ENCODE data around the gene CHRM3.
A peak's percentile ranks its signal among the peaks of the same experiment; 100 is the strongest.
"Not testable (repeated sequence)": the region's sequence is repeated elsewhere in the genome, so short reads cannot be mapped to it uniquely, and the experiment has no call there.

The CHRM3 gene

DNA sequence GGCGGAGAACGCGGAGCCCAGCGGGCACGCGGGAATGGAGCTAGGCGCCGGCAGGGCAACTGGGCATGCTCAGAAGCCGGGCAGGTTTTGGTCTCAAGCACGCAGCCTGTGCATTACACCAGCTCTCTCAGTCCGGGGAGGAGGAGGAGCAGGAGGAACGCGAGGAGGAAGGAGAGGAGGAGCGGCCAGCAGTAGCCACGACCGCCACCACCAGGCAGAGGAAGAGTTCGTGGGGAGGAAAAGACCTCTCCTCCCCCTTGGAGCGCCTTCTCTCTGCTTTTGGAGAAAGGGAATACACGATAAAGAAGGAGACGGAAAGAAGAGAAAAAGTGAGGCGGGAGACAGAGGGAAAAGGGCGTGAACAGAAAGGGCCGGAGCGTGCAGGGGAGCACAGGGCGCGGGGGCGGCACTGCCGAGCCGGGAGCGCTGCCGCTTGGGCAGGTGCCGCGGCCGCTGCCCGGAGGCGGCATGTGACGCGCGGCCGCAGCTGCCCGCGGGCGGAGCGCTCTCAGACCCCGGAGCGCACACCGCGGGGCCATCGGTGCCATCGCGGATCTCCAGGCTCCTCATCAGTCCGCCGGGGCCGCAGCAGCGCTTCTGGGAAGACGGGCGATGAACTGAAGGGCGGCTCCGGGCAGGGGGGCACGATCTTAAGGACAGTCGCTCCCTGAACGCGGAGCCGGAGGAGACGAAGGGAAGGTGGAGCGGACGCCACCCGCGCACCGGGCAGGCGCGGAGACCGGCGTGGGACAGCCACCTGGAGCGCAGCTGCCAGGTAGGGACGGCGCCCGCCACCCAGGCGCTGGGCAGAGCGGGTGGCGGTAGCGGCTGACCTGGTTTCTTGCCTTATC, at the start of gene CHRM3:
TSS of gene CHRM3 (plus strand) at position 116 of the 851 bp plus-strand sequence. CDS start 520,884 bp downstream, outside the sequence.
- peaks cover 30% of the 10 kb centered on the region for H3K4me1 Mint-ChIP-seq
- no peak within 1 kb of the TSS for H3K27ac Mint-ChIP-seq
- H3K9me3 Mint-ChIP-seq, result no peaks in the 10 kb centered on the region
- peaks cover 59% of the 10 kb centered on the region for H3K27me3 Mint-ChIP-seq
- peak within 1 kb of the TSS; percentile 83 for H3K4me3 Mint-ChIP-seq
- H3K36me3 Mint-ChIP-seq, result no peaks in the 10 kb centered on the region

DNA sequence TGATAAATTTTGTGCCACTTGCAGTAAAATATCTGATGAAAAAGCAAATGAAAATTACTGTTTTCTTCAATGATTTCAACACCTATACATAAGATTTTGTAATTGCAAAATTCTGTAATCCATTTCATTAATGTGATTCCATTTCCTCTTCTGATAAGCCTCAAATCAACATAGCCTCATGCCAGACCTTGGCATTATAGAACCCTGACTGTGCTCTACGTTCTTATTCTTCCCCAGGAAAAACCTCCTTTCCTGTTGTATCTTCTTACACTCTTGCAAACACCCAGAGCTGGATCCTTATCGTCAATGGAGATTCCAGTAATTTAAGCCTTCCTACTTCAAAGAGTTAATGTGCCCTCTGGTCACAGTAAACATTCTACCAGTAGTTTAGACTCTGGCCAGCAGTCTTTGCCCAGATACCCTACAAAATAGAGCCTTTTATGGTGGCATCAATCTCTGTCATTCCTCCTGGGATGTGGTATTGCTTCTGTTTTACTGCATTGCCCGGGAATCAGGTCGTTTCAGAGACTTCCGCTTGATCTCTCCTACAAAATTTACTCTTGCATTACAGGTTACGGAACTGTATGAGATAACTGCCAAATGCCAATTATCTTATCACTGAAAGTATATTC, 48.5 kb upstream of the CHRM3 start:
- H3K9me3 Mint-ChIP-seq, result peaks cover 8% of the 10 kb centered on the region
- H3K27ac Mint-ChIP-seq, result no peak overlapping the region
- H3K4me3 Mint-ChIP-seq, result no peak overlapping the region
- H3K36me3 Mint-ChIP-seq, result no peaks in the 10 kb centered on the region
- no peaks in the 10 kb centered on the region for H3K4me1 Mint-ChIP-seq
- peaks cover 10% of the 10 kb centered on the region for H3K27me3 Mint-ChIP-seq

DNA sequence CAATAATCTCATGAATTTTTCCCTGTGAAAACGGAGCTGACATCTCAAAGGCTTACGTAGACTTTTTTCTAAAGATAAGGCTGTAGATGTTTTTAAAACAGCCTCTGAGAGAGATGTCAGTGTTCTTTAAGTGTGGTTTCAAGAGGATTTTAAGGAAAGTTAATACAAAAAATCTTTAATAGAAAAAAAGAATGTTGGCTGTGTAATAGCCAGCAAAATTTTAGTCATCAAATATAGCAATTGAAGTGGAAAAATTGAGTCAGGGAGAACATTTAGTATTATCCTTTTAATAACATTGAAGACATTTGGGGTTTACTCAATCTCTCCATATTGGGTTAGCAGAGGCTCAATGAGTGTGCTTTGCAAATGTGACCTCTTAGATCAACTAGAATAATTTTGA, 38.6 kb upstream of the CHRM3 start:
- H3K27me3 Mint-ChIP-seq, result peaks cover 6% of the 10 kb centered on the region
- no peaks in the 10 kb centered on the region for H3K36me3 Mint-ChIP-seq
- H3K4me1 Mint-ChIP-seq, result no peaks in the 10 kb centered on the region
- H3K9me3 Mint-ChIP-seq, result no peaks in the 10 kb centered on the region
- no peak overlapping the region for H3K27ac Mint-ChIP-seq
- H3K4me3 Mint-ChIP-seq, result no peak overlapping the region

DNA sequence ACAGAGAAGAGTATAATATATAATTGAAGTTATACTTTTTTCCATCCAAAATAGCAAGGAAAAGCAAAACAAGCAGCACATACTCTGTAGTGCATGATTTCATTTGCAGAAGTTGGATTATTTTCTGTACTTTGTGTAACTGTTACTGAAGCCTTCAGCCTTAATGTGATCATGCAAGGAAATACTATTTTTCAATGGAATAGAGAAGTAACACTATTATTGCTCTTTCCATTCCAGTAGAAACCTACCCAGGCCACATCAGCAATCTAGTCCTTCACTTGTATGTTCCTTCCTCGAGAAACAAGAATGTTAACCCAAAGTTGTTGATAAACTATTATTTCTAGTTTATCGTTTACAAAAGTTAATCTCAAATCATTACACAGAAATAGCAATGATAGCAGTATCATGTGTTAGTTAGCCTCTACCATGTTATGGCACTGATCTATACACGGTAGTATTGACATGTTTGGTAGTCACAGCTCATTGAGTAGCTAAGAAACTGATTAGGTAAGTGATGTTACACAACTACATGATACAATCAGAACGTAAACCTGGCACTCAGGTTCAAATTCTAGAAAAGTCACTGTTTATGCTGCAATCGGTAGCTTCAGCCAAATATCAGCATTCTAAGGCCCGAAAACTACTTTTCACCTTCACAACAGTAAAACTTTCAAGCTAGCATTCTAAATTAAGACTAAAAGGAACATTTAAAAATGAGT, 37.6 kb upstream of the CHRM3 start:
- H3K36me3 Mint-ChIP-seq, result no peaks in the 10 kb centered on the region
- H3K27me3 Mint-ChIP-seq, result peaks cover 3% of the 10 kb centered on the region
- H3K27ac Mint-ChIP-seq, result no peak overlapping the region
- no peaks in the 10 kb centered on the region for H3K9me3 Mint-ChIP-seq
- no peaks in the 10 kb centered on the region for H3K4me1 Mint-ChIP-seq
- no peak overlapping the region for H3K4me3 Mint-ChIP-seq

DNA sequence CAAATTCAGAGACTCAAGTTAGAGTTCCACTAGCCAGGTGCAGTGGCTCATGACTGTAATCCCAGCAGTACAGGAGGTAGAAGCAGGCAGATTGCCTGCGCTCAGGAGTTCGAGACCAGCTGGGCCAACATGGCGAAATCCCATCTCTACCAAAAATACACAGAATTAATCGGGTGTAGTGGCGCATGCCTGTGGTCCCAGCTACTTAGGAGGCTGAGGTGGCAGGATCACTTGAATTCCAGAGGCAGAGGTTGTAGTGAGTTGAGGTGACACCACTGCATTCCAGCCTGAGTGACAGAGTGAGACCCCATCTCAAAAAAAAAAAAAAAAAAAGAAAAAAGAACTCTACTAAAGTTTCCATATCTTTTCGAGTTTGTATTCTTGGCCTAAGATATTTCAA, 36.7 kb upstream of the CHRM3 start:
- Mint-ChIP-seq H3K4me3 (no peak overlapping the region), H3K27me3 (peaks cover 3% of the 10 kb centered on the region), H3K4me1 (no peaks in the 10 kb centered on the region), H3K36me3 (no peaks in the 10 kb centered on the region), H3K27ac (no peak overlapping the region), H3K9me3 (no peaks in the 10 kb centered on the region)

DNA sequence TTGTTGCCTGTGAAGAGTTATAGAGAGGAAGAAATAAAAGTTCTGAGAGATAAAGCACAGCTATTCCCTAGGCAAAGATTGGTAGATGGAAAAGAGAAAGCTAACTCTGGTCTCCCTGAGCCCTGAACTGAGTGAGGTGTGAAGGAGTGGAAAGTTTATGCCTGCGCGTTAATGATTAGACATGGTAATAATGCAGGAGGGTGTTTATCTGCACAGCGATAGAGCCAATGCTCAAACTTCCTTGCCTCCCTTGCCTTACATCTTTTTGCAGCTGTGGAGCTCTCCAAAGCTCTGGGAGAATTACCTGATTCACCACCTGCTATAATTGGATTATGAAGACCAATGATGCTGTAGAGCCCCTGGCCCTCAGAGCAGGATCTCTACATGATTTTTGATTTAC, 32.8 kb upstream of the CHRM3 start:
- H3K4me1 Mint-ChIP-seq, result no peaks in the 10 kb centered on the region
- peaks cover 2% of the 10 kb centered on the region for H3K27me3 Mint-ChIP-seq
- H3K27ac Mint-ChIP-seq, result no peak overlapping the region
- H3K9me3 Mint-ChIP-seq, result no peaks in the 10 kb centered on the region
- no peak overlapping the region for H3K4me3 Mint-ChIP-seq
- no peaks in the 10 kb centered on the region for H3K36me3 Mint-ChIP-seq

DNA sequence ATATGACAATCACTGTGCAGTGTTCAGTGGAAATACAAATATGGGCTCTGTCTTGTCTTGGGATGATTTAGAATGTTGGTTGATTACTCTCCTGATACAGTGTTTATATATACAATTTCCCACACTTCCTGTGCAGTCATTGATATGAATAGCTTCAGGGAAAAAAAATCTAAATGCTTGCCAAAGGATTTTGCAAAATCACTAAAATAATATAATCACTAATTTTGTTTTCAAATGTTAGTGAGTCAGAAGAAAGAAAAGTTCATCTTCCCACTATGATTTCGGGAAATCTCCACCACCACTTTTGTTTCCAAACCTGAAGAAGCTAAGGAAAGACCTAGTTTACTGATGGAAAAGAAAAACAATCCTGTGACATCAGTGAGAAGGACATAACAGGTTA, 32.1 kb upstream of the CHRM3 start:
- H3K4me3 Mint-ChIP-seq, result no peak overlapping the region
- H3K27me3 Mint-ChIP-seq, result peaks cover 2% of the 10 kb centered on the region
- no peaks in the 10 kb centered on the region for H3K4me1 Mint-ChIP-seq
- no peaks in the 10 kb centered on the region for H3K9me3 Mint-ChIP-seq
- H3K36me3 Mint-ChIP-seq, result no peaks in the 10 kb centered on the region
- no peak overlapping the region for H3K27ac Mint-ChIP-seq

DNA sequence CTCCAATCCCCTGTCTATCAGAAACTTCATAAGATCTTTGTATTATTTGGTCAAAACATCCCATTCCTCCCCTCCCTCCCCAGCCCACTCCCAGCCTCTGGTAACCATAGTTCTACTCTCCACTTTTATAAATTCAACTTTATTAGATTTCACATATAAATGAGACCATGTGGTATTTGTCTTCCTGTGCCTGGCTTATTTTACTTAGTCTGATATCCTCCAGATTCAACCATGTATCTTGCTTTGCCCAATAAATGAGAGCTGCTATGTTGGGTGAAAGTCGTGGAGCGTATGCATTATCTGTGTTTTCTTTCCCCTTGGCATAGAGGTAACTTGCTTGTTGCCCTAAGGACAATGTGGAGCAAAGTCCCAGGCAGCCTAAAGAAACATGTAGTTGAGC, 28.5 kb upstream of the CHRM3 start:
- Mint-ChIP-seq H3K4me3 (no peak overlapping the region), H3K9me3 (no peaks in the 10 kb centered on the region), H3K36me3 (no peaks in the 10 kb centered on the region), H3K27ac (no peak overlapping the region), H3K27me3 (peaks cover 6% of the 10 kb centered on the region), H3K4me1 (no peaks in the 10 kb centered on the region)

DNA sequence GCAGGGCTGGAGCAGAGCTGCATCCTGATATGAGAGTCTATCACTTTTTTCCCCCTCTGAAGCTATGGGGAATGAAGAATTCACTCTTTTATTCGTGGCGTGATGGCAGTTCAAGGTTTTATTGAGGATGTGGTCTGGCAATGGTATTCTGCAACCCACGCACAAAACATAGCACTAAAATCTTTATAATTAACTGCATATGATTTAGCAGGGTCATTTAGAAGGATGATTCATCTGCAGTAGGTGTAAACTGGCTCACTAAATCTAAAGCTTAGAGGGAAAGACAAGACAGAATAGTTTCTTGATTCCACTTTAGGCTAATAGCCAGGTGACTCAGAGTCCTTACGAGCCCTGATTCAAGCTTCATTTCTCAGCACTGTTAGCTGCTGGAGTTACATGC, 25.0 kb upstream of the CHRM3 start:
- H3K27ac Mint-ChIP-seq, result no peak overlapping the region
- H3K36me3 Mint-ChIP-seq, result no peaks in the 10 kb centered on the region
- H3K4me3 Mint-ChIP-seq, result no peak overlapping the region
- H3K9me3 Mint-ChIP-seq, result no peaks in the 10 kb centered on the region
- H3K4me1 Mint-ChIP-seq, result no peaks in the 10 kb centered on the region
- H3K27me3 Mint-ChIP-seq, result peaks cover 10% of the 10 kb centered on the region

DNA sequence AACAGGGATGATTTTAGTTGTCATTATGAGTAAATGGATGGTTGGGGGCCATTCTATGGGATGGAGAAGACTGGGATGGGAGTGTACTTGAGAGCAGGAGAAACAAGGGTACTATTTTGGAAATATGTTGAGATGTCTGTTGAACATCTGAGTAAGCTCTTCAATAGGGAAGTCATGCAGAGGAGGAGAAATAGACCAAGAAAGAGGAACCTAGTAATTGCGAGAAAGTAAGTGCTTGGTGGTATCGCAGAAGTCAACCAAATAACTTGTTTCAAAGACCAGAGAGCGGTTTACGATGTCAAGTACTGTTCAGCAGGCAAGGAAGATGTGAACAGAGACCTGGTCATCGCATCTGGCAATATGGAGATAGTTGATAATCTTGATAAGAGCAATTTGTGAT, 22.4 kb upstream of the CHRM3 start:
- Mint-ChIP-seq H3K27ac (no peak overlapping the region), H3K9me3 (no peaks in the 10 kb centered on the region), H3K36me3 (no peaks in the 10 kb centered on the region), H3K27me3 (peaks cover 10% of the 10 kb centered on the region), H3K4me1 (no peaks in the 10 kb centered on the region), H3K4me3 (no peak overlapping the region)

DNA sequence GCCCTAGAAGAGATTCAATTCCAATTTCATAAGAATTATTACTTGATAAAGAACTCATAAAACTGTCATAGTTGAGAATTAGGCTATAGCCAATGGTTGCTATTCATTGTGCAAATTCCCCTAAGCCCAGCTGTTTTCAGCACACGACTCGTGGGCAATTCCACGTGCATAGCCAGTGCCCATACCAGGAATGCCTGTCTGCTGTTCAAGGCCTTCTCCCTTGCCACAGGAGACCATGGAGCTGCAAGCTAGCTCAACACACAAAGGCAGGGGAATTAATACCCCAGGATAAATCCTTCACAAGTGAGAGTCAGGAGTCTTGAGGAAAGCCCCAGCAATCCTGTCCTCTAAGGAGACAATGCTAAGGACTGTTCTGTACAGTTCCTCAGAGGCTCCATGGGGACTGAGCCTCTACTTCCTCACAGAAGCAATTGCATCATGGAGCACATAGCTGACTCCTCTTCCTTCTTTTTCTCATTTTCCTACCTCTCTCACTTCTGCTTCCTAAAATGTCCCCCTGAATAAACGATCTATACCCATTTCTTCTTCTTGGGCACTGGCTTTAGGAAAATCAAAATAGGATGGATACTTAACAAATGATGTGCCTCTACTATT, 19.1 kb upstream of the CHRM3 start:
- Mint-ChIP-seq H3K4me1 (no peaks in the 10 kb centered on the region), H3K9me3 (no peaks in the 10 kb centered on the region), H3K27ac (no peak overlapping the region), H3K27me3 (peaks cover 15% of the 10 kb centered on the region), H3K4me3 (no peak overlapping the region), H3K36me3 (no peaks in the 10 kb centered on the region)

DNA sequence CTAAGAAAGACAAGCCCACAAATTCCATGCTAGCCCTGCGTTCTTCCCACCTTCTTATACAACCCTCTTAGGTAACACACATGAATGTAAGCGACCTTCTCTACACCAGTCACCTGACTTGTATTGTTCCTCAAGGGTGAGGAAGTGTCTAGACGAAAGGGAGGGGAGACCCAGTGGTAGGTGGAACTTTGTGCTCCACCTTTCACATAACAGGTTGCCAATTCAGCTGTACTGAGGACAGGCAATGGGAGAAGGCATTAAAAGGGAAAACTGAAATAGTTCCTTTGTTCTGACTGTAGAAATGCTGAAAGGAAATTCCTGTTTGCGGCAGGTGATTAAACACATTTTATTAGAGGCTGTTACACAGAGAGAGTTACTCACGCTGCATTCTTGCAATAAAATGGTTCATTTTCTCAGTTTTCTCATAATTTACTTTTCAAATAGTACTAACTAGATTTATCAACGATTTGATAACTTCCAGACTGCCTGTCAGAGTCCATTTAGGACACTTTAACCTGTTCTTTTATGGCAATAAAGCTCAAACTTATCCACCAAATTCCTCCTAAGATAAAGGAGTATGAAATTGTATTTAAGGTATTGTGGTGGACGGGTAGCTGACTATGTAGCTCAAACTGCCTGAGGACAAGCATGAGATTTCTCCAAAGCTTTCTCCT, 17.8 kb upstream of the CHRM3 start:
- Mint-ChIP-seq H3K27me3 (peaks cover 12% of the 10 kb centered on the region), H3K4me3 (no peak overlapping the region), H3K4me1 (no peaks in the 10 kb centered on the region), H3K9me3 (no peaks in the 10 kb centered on the region), H3K36me3 (no peaks in the 10 kb centered on the region), H3K27ac (no peak overlapping the region)

DNA sequence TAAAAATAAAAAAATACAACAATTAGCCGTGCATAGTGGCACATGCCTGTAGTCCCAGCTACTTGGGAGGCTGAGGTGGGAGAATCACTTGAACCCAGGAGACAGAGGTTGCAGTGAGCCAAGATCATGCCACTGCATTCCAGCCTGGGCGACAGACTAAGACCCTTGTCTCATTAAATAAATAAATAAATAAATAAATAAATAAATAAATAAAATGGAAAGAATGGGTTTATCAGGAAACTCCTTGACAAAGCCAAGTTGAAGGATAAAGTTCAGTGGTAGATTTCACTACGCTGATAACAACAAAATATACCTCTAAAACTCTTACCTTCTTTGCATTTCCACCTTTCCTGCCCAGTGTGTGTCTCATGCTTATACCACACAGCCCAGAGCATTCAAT, 15.5 kb upstream of the CHRM3 start:
- H3K9me3 Mint-ChIP-seq, H3K4me3 Mint-ChIP-seq, H3K36me3 Mint-ChIP-seq, H3K4me1 Mint-ChIP-seq, H3K27ac Mint-ChIP-seq: not testable (repeated sequence)
- H3K27me3 Mint-ChIP-seq, result peaks cover 11% of the 10 kb centered on the region

DNA sequence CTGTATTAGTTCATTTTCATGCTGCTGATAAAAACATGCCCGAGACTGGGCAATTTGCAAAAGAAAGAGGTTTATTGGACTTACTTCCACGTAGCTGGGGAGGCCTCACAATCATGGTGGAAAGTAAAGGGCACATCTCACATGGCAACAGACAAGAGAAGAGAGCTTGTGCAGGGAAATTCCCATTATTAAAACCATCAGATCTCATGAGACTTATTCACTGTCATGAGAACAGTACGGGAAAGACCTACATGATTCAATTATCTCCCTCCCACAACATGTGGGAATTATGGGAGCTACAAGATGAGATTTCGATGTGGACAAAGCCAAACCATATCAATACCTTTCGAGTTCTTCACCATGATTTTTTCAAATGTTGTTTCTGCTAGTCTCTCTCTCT, 3.7 kb upstream of the CHRM3 start:
- H3K4me1 Mint-ChIP-seq, result peaks cover 22% of the 10 kb centered on the region
- no peak overlapping the region for H3K27ac Mint-ChIP-seq
- peaks cover 38% of the 10 kb centered on the region for H3K27me3 Mint-ChIP-seq
- H3K9me3 Mint-ChIP-seq, result no peaks in the 10 kb centered on the region
- H3K4me3 Mint-ChIP-seq, result no peak overlapping the region
- no peaks in the 10 kb centered on the region for H3K36me3 Mint-ChIP-seq

DNA sequence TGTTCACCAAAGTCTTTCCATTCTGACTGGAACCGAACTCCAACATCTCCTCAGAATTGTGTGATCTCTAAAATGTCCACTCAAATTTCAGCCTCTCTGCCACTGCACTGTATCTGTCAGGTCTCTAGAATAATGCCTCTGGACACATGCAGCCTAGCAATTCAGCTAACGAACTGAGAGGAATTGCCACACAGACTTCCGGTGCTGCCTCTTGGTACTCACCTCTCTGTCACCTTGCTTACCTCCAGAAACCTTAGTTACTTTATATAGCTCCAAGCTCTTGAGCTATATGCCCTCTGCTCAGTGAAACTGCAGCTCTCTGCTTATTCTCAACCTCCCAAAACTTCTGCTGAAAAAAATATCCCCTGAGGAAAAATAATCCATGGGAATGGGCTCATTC, 2.7 kb upstream of the CHRM3 start:
- Mint-ChIP-seq H3K27me3 (peaks cover 45% of the 10 kb centered on the region), H3K4me1 (peaks cover 30% of the 10 kb centered on the region), H3K27ac (no peak overlapping the region), H3K36me3 (no peaks in the 10 kb centered on the region), H3K4me3 (no peak overlapping the region), H3K9me3 (no peaks in the 10 kb centered on the region)
